ENCODE data around the gene GPR15.

Gene GPR15

GRCh38 chr3:98532275-98532637 lies 478 bp downstream of the GPR15 start:
- DNase-seq: no peak

DNA sequence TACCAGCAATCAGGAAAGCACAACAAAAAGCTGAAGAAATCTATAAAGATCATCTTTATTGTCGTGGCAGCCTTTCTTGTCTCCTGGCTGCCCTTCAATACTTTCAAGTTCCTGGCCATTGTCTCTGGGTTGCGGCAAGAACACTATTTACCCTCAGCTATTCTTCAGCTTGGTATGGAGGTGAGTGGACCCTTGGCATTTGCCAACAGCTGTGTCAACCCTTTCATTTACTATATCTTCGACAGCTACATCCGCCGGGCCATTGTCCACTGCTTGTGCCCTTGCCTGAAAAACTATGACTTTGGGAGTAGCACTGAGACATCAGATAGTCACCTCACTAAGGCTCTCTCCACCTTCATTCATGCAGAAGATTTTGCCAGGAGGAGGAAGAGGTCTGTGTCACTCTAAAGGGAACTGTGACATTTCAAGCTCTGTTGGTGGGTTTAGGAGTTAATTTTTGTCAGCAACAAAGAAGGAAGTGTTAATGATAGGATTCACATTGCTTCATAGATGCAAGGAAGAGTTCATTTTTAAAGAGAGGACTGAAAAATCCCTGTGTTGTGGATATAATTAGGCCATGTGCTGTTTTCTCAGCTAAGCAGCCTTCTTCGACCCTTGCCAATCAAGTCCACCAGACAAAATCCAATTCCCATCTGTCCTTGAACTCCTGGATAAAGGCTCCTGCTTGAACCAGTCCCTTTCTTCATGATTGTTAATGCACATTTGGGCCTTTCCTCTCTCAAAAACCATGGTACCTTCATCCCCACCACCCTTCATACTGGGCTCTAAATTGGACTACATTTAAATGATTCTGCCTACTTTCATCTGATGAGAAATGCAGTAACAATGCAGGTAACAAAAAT lies 1.2 kb downstream of the GPR15 start:
- DNase-seq: no peak

- DNase-seq: no peak
Observed at GRCh38 chr3:98534168-98534567, 2.4 kb downstream of the GPR15 start.

- no peak for DNase-seq
Observed at GRCh38 chr3:98534734-98535133, 3.0 kb downstream of the GPR15 start.

GRCh38 chr3:98536456-98537017 lies 4.8 kb downstream of the GPR15 start:
- DNase-seq: no peak

DNA sequence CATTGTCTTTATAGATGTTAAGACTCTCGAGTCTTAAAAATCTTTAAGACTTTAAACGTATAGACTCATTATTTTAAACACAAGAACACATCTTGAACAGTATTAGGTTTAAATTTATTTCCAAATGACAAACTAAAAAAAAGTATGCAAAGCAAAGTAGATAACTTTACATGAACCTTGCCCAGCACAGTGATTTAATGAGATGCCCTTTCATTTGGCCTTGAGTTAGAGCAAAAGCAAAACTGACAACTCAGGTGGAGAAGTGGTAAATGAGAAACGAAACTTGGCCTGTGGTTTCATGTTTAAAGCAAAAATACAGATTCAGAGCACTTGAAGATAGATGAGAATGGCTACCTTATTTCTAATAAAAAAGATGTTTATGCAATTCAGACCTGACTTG lies 8.6 kb downstream of the GPR15 start:
- DNase-seq: no peak

DNA sequence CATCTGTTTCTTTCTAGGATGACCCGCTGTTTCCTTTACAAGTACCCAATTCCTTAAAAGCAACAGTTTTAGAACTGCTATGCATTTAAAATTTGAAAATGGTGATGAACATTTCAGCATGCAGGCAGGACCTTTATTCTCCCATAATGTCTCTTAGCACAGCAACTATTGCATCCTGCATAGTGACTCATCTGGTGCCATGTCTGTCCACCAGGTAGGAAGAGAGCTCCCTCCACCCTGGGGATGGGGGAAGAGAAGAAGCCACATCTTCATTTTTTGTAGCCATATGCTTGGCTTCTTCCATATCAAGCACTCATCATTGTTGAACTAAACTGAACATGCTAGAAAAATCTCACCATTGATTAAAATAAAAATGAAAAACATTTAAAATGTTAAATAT lies 9.9 kb downstream of the GPR15 start:
- DNase-seq: no peak

GRCh38 chr3:98542623-98543022 lies 10.8 kb downstream of the GPR15 start:
- DNase-seq: no peak

DNA sequence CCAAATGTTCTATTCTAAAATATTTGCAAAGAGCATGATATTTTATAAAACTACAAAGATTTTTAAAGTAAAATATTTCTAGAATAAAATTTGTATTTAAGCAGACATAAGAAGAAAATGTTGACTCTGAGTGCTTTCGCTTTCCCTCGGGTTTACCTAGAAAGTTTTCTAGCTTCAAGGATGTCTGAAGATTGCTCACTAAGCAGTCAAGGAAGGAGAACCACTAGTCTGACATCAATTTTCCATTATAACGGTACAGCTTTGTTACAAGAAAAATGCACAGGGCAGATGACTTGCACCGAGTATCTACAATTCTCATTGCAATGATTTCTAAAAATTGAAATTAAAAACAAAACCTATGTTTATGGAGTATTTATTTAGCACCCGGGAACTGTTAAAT lies 14.2 kb downstream of the GPR15 start:
- no peak for DNase-seq

DNA sequence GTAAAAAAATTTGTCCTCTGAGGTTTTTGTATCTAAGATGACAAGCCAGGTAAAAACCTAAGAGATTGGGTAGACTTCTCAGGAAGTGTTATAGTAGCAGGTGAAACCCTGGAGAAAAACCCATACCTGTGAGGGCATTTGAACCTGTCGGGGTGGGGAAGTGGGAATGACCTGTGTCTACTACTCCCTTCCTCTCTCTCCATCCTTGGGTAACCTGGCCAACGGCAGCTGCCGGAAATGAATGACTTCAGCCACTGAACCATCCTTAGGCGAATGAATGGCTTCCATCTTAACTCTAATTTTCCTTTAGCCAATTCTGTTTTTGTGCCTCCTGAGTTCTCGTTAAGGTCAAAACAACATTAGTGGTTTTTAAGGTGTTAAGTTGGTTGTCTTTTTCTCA lies 16.8 kb downstream of the GPR15 start:
- DNase-seq: no peak

DNA sequence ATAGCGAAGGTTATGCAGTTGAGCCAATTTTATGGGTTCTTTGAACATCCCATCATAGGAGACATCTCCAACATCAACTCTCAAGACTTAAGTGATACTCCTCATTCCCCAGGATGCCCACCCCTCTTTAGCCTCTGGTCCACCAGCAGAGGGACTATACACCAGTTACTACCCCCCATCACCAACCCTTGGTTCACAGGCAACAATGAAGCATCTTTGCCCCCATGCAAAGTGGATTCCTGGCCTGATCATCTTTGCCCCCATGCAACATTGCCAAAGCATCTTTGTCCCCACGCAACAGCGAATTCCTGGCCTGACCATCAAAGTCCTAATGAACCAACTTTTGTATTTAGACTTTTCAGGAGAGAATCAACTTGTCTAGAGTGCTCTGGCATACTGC lies 19.1 kb downstream of the GPR15 start:
- DNase-seq: no peak

DNA sequence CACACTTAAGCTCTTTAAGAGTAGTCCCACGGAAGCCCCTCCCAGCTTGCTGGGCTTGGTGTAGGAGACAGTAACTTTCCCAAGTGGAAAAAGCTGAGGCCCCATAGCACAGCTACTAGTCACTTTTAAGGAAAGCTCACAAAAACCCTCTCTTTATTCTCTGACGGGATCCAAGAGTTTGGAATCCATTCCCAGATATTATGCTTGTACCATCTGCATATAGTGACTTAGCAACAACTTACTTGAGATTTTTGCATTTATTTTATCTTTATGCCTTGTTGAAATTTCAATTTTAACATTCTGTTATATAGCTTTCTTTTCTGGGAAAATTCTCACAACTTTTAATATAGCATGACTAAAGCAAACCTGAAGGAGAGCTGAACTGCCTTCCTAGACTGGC lies 19.5 kb downstream of the GPR15 start:
- no peak for DNase-seq

GRCh38 chr3:98551754-98552153 lies 20.0 kb downstream of the GPR15 start:
- no peak for DNase-seq

- no peak for DNase-seq
Observed at GRCh38 chr3:98552232-98553020, 20.6 kb downstream of the GPR15 start.

- DNase-seq: no peak
Observed at GRCh38 chr3:98553021-98553563, 21.3 kb downstream of the GPR15 start.

DNA sequence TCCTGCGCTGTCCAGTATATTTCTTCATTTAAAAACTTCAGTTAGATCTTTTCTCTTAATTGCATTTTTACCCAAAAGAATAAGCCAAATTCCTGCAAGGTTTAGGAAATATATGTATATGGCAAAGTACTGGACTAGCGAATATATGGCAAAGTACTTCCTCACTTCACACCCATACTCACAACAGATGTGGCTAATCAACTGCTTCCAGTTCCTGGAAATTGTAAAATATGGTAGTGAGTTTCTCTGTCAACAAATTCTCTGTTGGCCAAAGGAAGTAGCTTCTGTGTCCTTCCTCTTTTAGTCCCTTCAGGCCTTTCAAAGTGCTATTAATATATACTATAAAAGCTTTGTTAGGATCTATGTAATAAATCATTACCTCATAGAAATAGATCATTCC lies 22.0 kb downstream of the GPR15 start:
- no peak for DNase-seq

- DNase-seq: no peak
Observed at GRCh38 chr3:98554580-98554979, 22.8 kb downstream of the GPR15 start.

DNA sequence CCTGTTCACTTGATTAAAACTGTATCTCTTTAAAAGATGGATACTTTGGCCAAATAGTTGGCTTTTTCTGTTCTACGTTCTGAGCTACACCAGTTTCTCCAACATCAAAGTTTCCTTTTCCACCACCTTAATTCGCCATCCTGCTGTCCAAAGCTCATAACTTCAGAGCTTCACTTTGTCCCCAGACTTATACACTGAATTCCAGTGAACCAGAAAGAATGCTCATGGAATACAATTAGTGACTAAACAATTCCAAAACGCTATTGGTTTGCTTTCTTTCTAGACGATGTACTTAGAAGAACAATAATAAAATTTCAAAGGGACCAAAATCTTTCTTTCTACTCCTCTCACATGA lies 23.2 kb downstream of the GPR15 start:
- DNase-seq: no peak

DNA sequence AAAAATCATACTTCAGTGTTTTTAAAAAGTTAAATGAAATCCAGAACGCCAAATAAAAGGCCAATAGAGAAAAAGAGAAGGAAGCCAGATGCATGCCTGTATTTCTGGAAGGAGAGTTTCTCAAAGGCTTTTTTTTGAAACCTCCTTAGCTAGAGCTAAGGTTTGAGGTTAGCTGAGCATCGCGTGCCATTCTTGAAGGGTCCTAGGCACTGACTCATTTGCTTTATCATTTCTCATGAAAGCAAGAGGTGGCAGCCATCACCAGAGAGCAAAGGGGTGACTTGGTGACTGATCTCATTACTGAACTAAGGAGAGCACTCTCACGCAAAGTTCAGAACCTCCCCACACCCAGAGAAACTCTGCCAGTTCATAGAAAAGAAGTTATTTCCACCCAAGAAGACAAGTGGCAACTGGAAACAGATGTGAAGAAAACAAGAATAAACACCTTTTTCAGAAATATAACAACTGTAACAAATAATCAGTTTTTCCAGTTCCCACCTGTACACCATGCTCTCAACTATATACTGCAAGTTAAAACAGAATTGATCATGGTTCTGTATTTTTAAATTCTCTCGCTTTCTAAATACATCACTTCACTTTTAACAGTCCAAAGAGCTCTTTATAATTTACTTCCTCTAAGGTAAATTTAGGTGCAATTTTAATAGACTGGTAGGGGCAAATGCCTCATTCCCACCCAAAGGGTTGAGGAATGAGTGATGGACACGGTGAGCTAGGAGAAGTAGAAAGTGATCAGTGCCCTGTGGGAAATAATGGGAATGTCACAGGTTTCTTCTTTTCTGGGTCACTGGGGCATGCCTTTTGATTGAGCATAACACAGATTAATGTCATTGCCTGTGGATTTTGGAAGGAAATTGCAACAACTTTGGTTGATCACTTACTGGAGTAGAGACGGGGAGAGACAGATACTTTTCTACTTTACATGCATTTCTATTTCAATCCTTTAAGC lies 24.7 kb downstream of the GPR15 start:
- DNase-seq: no peak

GRCh38 chr3:98557324-98558010 lies 25.7 kb downstream of the GPR15 start:
- no peak for DNase-seq

- no peak for DNase-seq
Observed at GRCh38 chr3:98558100-98558827, 26.5 kb downstream of the GPR15 start.

Data from NCI-H2107 (cell line).